ENCODE measurements around the gene HCFC1R1. TPM values are rescaled to one million over a fixed set of nuclear protein-coding genes. Genes with fewer than 3 reads are reported as not detected.

Gene HCFC1R1
- total RNA-seq, 1 donor from 2014 or later, result 47.0 TPM

GRCh38 chr16:2985893-2986355, 37.8 kb downstream of the HCFC1R1 start:
- H3K27ac Mint-ChIP-seq (ENCODE audit: unreplicated experiment), result no peak overlapping the region
- DNase-seq (ENCODE audit: low read depth) (no peak), FAIRE-seq (no peak)
- H3K9ac ChIP-seq (ENCODE audit: low read length), result no peak overlapping the region
- no peaks in the 10 kb centered on the region for H3K9me3 Mint-ChIP-seq (ENCODE audit: unreplicated experiment)
- no peak for TF ChIP-seq EZH2 (IDR thresholded peaks at IDR 0.05; ENCODE audit: insufficient read depth, low read length)
- TF ChIP-seq CTCF (IDR thresholded peaks at IDR 0.05; ENCODE audit: insufficient read depth, low read depth, low read length), result no peak
- peaks cover 15% of the 10 kb centered on the region for H3K27me3 Mint-ChIP-seq (ENCODE audit: low read depth, unreplicated experiment)
- no peaks in the 10 kb centered on the region for H3K79me2 ChIP-seq (ENCODE audit: insufficient read depth, low read length)
- no peak overlapping the region for H3K4me3 ChIP-seq (ENCODE audit: insufficient read depth, low read depth, low read length)
- H4K20me1 ChIP-seq (ENCODE audit: insufficient read depth, low read length), result no peaks in the 10 kb centered on the region
- H3K36me3 Mint-ChIP-seq (ENCODE audit: low read depth, unreplicated experiment), result no peaks in the 10 kb centered on the region
- peaks cover 6% of the 10 kb centered on the region for H3K27me3 ChIP-seq (ENCODE audit: insufficient read depth, low read length)
- peaks cover 3% of the 10 kb centered on the region for H3K4me1 Mint-ChIP-seq (ENCODE audit: low read depth, unreplicated experiment)
- H3K4me3 Mint-ChIP-seq (ENCODE audit: unreplicated experiment), result no peak overlapping the region
- H3K9me3 ChIP-seq (ENCODE audit: insufficient read depth, low read depth, low read length), result no peaks in the 10 kb centered on the region
- H2AFZ ChIP-seq (ENCODE audit: low read depth, low read length), result no peak overlapping the region
- no peak overlapping the region for H3K4me2 ChIP-seq (ENCODE audit: low read length)
- H3K36me3 ChIP-seq (ENCODE audit: insufficient read depth, low read length), result no peaks in the 10 kb centered on the region
- no peak overlapping the region for H3K27ac ChIP-seq (ENCODE audit: low read depth, low read length)
- H3K4me1 ChIP-seq (ENCODE audit: insufficient read depth, low read length), result peaks cover 8% of the 10 kb centered on the region

- Histone ChIP-seq H3K4me2 (ENCODE audit: low read length) (no peak overlapping the region), H3K4me1 (ENCODE audit: insufficient read depth, low read length) (peaks cover 12% of the 10 kb centered on the region), H3K4me3 (ENCODE audit: insufficient read depth, low read depth, low read length) (no peak overlapping the region), H3K9ac (ENCODE audit: low read length) (no peak overlapping the region), H3K79me2 (ENCODE audit: insufficient read depth, low read length) (no peaks in the 10 kb centered on the region), H2AFZ (ENCODE audit: low read depth, low read length) (no peak overlapping the region), H3K27ac (ENCODE audit: low read depth, low read length) (no peak overlapping the region), H3K36me3 (ENCODE audit: insufficient read depth, low read length) (no peaks in the 10 kb centered on the region), H3K9me3 (ENCODE audit: insufficient read depth, low read depth, low read length) (no peaks in the 10 kb centered on the region), H4K20me1 (ENCODE audit: insufficient read depth, low read length) (no peaks in the 10 kb centered on the region), H3K27me3 (ENCODE audit: insufficient read depth, low read length) (peaks cover 6% of the 10 kb centered on the region)
- DNase-seq (ENCODE audit: low read depth), result no peak
- Mint-ChIP-seq H3K27ac (ENCODE audit: unreplicated experiment) (no peak overlapping the region), H3K4me3 (ENCODE audit: unreplicated experiment) (no peak overlapping the region), H3K9me3 (ENCODE audit: unreplicated experiment) (no peaks in the 10 kb centered on the region), H3K36me3 (ENCODE audit: low read depth, unreplicated experiment) (no peaks in the 10 kb centered on the region), H3K27me3 (ENCODE audit: low read depth, unreplicated experiment) (peaks cover 10% of the 10 kb centered on the region), H3K4me1 (ENCODE audit: low read depth, unreplicated experiment) (peaks cover 3% of the 10 kb centered on the region)
- no peak for FAIRE-seq
- TF ChIP-seq EZH2 (IDR thresholded peaks at IDR 0.05; ENCODE audit: insufficient read depth, low read length) (no peak), CTCF (IDR thresholded peaks at IDR 0.05; ENCODE audit: insufficient read depth, low read depth, low read length) (no peak)
Measured at GRCh38 chr16:2985462-2985861, 38.3 kb downstream of the HCFC1R1 start.

- no peaks in the 10 kb centered on the region for H3K36me3 Mint-ChIP-seq (ENCODE audit: low read depth, unreplicated experiment)
- Histone ChIP-seq H3K36me3 (ENCODE audit: insufficient read depth, low read length) (no peaks in the 10 kb centered on the region), H3K9me3 (ENCODE audit: insufficient read depth, low read depth, low read length) (no peaks in the 10 kb centered on the region), H3K79me2 (ENCODE audit: insufficient read depth, low read length) (peaks cover 6% of the 10 kb centered on the region), H3K4me3 (ENCODE audit: insufficient read depth, low read depth, low read length) (no peak overlapping the region), H3K27ac (ENCODE audit: low read depth, low read length) (no peak overlapping the region), H3K27me3 (ENCODE audit: insufficient read depth, low read length) (no peaks in the 10 kb centered on the region), H2AFZ (ENCODE audit: low read depth, low read length) (peak overlapping the region; percentile 73), H3K4me2 (ENCODE audit: low read length) (peak overlapping the region; percentile 69), H4K20me1 (ENCODE audit: insufficient read depth, low read length) (no peaks in the 10 kb centered on the region), H3K9ac (ENCODE audit: low read length) (peak overlapping the region; percentile 9), H3K4me1 (ENCODE audit: insufficient read depth, low read length) (peaks cover 17% of the 10 kb centered on the region)
- no peak overlapping the region for H3K27ac Mint-ChIP-seq (ENCODE audit: unreplicated experiment)
- peaks cover 10% of the 10 kb centered on the region for H3K27me3 Mint-ChIP-seq (ENCODE audit: low read depth, unreplicated experiment)
- H3K4me1 Mint-ChIP-seq (ENCODE audit: low read depth, unreplicated experiment), result peaks cover 3% of the 10 kb centered on the region
- FAIRE-seq (no peak), DNase-seq (ENCODE audit: low read depth) (peak; percentile 50)
- TF ChIP-seq CTCF (IDR thresholded peaks at IDR 0.05; ENCODE audit: insufficient read depth, low read depth, low read length), result peak; percentile 61
- no peak for TF ChIP-seq EZH2 (IDR thresholded peaks at IDR 0.05; ENCODE audit: insufficient read depth, low read length)
- H3K4me3 Mint-ChIP-seq (ENCODE audit: unreplicated experiment), result peak overlapping the region; percentile 40
- H3K9me3 Mint-ChIP-seq (ENCODE audit: unreplicated experiment), result no peaks in the 10 kb centered on the region
Measured at GRCh38 chr16:2983706-2984136, 40.0 kb downstream of the HCFC1R1 start.
